Loucy (cell line): ENCODE measurements around the gene SERGEF.

Experiments
- EZH2phosphoT487 ChIP-seq: fragments of 200-600 bp; IDR thresholded peaks from 2 replicates; pipeline ENCODE4 v1.6.1; 2018; ENCODE audit warnings: antibody characterized with exemption, mild to moderate bottlenecking, moderate library complexity, borderline replicate concordance
- TF ChIP-seq, protein P1 (sequence below): fragments of 200-600 bp; sonication (generic); conservative IDR thresholded peaks from 2 replicates; pipeline ENCODE4 v1.5.1; 2014; ENCODE audit warnings: mild to moderate bottlenecking, antibody characterized with exemption, low read length

- TF ChIP-seq, protein P1, sequence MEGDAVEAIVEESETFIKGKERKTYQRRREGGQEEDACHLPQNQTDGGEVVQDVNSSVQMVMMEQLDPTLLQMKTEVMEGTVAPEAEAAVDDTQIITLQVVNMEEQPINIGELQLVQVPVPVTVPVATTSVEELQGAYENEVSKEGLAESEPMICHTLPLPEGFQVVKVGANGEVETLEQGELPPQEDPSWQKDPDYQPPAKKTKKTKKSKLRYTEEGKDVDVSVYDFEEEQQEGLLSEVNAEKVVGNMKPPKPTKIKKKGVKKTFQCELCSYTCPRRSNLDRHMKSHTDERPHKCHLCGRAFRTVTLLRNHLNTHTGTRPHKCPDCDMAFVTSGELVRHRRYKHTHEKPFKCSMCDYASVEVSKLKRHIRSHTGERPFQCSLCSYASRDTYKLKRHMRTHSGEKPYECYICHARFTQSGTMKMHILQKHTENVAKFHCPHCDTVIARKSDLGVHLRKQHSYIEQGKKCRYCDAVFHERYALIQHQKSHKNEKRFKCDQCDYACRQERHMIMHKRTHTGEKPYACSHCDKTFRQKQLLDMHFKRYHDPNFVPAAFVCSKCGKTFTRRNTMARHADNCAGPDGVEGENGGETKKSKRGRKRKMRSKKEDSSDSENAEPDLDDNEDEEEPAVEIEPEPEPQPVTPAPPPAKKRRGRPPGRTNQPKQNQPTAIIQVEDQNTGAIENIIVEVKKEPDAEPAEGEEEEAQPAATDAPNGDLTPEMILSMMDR = no peak
- TF ChIP-seq EZH2phosphoT487 = no peak
Observed at GRCh38 chr11:17769218-17769617, 243.6 kb downstream of the SERGEF start.
